DOHH2 (cell line): ENCODE measurements around the gene TAF1.

ENCODE experiments used
- EZH2phosphoT487 ChIP-seq: fragments of 200-600 bp; sonication (generic); IDR thresholded peaks from 2 replicates; pipeline ENCODE4 v1.6.1; 2017; ENCODE audit warnings: borderline replicate concordance, mild to moderate bottlenecking, antibody characterized with exemption, low read length, moderate library complexity, mixed read lengths
- TF ChIP-seq, protein P1 (sequence below): fragments of 200-600 bp; sonication (generic); IDR thresholded peaks from one replicate; pipeline ENCODE4 v1.5.1; 2014; ENCODE audit warnings: antibody characterized with exemption, mild to moderate bottlenecking, low read depth, low read length; ENCODE audit not compliant: poor library complexity, severe bottlenecking

DNA sequence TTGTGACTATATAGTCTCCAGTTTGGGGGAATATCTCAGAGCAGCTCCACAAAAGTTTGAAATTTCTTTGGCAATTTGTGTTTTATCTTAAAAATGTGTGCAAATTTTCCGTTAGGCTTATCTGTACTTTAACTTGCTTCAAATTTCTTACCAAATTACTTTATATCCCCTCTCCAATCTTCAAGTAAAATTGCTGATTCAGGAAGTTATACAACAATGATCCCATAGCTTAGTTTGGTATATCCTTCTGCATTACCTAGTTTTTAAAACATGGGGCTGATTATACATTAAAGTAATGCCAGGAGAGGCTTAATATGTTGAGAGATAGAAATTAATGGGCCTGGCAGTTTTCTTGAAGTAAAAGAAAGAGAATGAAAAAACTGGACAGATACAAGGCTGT is 66.6 kb downstream of the TAF1 start:
- TF ChIP-seq, protein P1, sequence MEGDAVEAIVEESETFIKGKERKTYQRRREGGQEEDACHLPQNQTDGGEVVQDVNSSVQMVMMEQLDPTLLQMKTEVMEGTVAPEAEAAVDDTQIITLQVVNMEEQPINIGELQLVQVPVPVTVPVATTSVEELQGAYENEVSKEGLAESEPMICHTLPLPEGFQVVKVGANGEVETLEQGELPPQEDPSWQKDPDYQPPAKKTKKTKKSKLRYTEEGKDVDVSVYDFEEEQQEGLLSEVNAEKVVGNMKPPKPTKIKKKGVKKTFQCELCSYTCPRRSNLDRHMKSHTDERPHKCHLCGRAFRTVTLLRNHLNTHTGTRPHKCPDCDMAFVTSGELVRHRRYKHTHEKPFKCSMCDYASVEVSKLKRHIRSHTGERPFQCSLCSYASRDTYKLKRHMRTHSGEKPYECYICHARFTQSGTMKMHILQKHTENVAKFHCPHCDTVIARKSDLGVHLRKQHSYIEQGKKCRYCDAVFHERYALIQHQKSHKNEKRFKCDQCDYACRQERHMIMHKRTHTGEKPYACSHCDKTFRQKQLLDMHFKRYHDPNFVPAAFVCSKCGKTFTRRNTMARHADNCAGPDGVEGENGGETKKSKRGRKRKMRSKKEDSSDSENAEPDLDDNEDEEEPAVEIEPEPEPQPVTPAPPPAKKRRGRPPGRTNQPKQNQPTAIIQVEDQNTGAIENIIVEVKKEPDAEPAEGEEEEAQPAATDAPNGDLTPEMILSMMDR = no peak
- TF ChIP-seq EZH2phosphoT487 = no peak
